Activated T-helper 9 cell treated with anti-CD3 and anti-CD28 coated beads, Interleukin-2, amount 50 U/mL, for 16 hours (primary cell): ENCODE data around the gene SNX27.

ENCODE experiments used
- DNase-seq: peaks from one replicate; pipeline ENCODE4 v3.0.0-alpha.2; 2020; ENCODE audit warnings: low read depth

The SNX27 gene

GRCh38 chr1:151705753-151706463 lies 94.1 kb downstream of the SNX27 start:
- DNase-seq: no peak

- DNase-seq: no peak
These were observed 94.9 kb downstream of the SNX27 start for GRCh38 chr1:151706464-151707415.

GRCh38 chr1:151707541-151708065 lies 95.8 kb downstream of the SNX27 start:
- no peak for DNase-seq

GRCh38 chr1:151708891-151709290 lies 97.0 kb downstream of the SNX27 start:
- DNase-seq: no peak

GRCh38 chr1:151710187-151710840 lies 98.5 kb downstream of the SNX27 start:
- DNase-seq: peak; percentile 15

GRCh38 chr1:151711044-151711800 lies 99.4 kb downstream of the SNX27 start:
- no peak for DNase-seq

- DNase-seq: no peak
These were observed 100.1 kb downstream of the SNX27 start for GRCh38 chr1:151711951-151712350.

- no peak for DNase-seq
These were observed 101.2 kb downstream of the SNX27 start for GRCh38 chr1:151713044-151713443.

- DNase-seq: no peak
These were observed 102.0 kb downstream of the SNX27 start for GRCh38 chr1:151713874-151714273.

- DNase-seq: no peak
These were observed 103.2 kb downstream of the SNX27 start for GRCh38 chr1:151714820-151715725.

GRCh38 chr1:151715726-151716404 lies 104.0 kb downstream of the SNX27 start:
- DNase-seq: no peak

GRCh38 chr1:151716405-151716762 lies 104.5 kb downstream of the SNX27 start:
- DNase-seq: no peak

- no peak for DNase-seq
These were observed 105.2 kb downstream of the SNX27 start, which contains the start of gene CELF3 for GRCh38 chr1:151716771-151717631. Gene CELF3 (minus strand): TSS chr1:151716803. CDS start chr1:151716020, 783 bp downstream.

GRCh38 chr1:151718011-151718431 lies 106.2 kb downstream of the SNX27 start:
- no peak for DNase-seq

- DNase-seq: no peak
These were observed 106.8 kb downstream of the SNX27 start for GRCh38 chr1:151718666-151719065.

- no peak for DNase-seq
These were observed 108.3 kb downstream of the SNX27 start for GRCh38 chr1:151720125-151720524.

- DNase-seq: no peak
These were observed 108.7 kb downstream of the SNX27 start for GRCh38 chr1:151720554-151720953.

GRCh38 chr1:151720974-151721787 lies 109.3 kb downstream of the SNX27 start, which contains the start of gene RIIAD1:
Gene RIIAD1 (plus strand): TSS chr1:151721522. CDS start chr1:151721537, 15 bp downstream.
- peak; percentile 25 for DNase-seq
